Spleen (tissue), 7 donors: ENCODE results near the gene SCN9A.

ENCODE experiments used
- CTCF ChIP-seq, 11 experiments: fragments of 200-600 bp in 7 of 11; fragments of 450-650 bp in 4 of 11; sonication (generic) in 4 of 11; IDR thresholded peaks in 8 of 11; conservative IDR thresholded peaks in 3 of 11; 1 replicate in 7 of 11; 2 replicates in 4 of 11; pipeline versions ENCODE4 v1.4.0 to v1.8.0; 2016 to 2021; ENCODE audit warnings: antibody characterized with exemption in 11 of 11, inconsistent platforms in 4 of 11, mild to moderate bottlenecking in 1 of 11
- POLR2A ChIP-seq, 3 donors: fragments of 450-650 bp; IDR thresholded peaks; one replicate each; pipeline ENCODE4 v1.5.1; 2017; ENCODE audit warnings: antibody characterized with exemption in 3 of 3, mild to moderate bottlenecking in 1 of 3
- donor health status: DM: no; HTN: no; CAD: no; lungs with moderate emphysema.
- donor health status: DM: no; HTN: no; CAD: no.
- donor health status: DM: no; HTN: no; CAD: no.

GRCh38 chr2:166157578-166157977 is 218.2 kb downstream of the SCN9A start:
- TF ChIP-seq CTCF (IDR thresholded peaks at IDR 0.05 in 8 of 11, conservative IDR thresholded peaks at IDR 0.05 in 3 of 11) (no peak), POLR2A (IDR thresholded peaks at IDR 0.05) (no peak)
